HT1080 (cell line): ENCODE results near the gene ZNF667. TPM values are rescaled to one million over a fixed set of nuclear protein-coding genes. Genes with fewer than 3 reads are reported as not detected.

ENCODE experiments used
- DNase-seq: peaks from one replicate; pipeline ENCODE4 v3.0.0-alpha.2; 2015; ENCODE audit warnings: low read depth
- total RNA-seq: library from RNA; depleted of rRNA; stranded (reverse); fragments of >200 nt; shearing (Covaris generic); gene quantifications from 2 replicates; pipeline ENCODE4 v1.2.3, GENCODE V29; 2014; rRNA removed

ZNF667 gene
- total RNA-seq, 1 experiment from 2014 or later, result 0.06 TPM

DNA sequence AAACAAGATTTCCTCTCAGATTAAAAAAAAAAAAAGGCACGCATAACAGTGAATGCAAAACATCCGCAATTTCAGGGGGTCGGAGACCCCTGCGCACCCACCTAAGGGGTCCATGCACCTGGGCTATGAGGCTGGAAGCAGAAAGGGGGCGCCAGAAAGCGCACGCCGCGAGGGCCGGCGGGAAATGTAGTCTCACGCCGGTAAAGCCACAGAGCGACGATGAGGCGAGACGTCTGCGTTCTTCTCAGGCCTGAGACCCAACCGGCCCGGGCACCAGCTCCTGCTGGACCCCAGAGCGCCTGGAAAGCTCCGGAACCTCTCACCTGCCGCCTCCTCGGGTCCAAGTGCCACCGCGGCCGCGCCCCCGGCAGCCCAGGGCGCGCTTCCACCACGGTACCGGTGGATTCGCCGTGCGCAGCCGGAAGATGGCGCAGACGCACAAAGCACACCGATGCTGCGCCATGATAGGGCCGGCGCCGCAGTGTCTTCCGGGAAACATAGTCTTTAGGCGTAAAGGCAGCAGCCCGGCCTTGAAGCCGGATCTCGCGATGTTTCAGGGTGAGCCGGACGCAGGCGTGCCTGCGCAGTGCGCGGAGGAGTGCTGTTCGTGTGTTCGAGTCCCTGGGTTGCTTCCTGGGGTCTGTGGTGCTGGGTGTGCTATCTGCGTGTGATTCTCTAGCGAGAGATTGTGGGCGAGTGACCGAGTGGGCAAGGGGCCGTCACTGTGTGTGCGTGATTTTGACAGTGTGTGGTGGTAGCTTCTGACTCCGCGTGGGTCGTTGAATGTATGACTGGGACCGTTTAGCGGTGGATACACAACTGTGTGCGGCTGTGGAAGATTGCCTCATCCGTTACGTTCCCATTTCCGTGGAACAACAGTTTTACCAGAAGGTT lies 83.8 kb downstream of the ZNF667 start, which contains the start of gene ZNF582:
Gene ZNF582, minus strand, starts transcription at position 416 of the 894 bp plus-strand sequence. CDS start 1,782 bp downstream, outside the sequence.
- DNase-seq, result no peak

Other genes starting within 250 kb of the ZNF667 start
- 0.98 TPM in 1 of 2 replicates, not detected in the other for gene EDDM13, start 204.6 kb downstream of the ZNF667 start, total RNA-seq
- gene ZSCAN5A, start 162.5 kb downstream of the ZNF667 start, total RNA-seq, result 17.5 and 18.9 TPM in 2 replicates
- 0.06 and 0.53 TPM in 2 replicates for gene ZNF582, start 83.8 kb downstream of the ZNF667 start, total RNA-seq
- 4.5 and 6.0 TPM in 2 replicates for gene ZNF583, start 73.0 kb downstream of the ZNF667 start, total RNA-seq
- gene ZNF471, start 30.5 kb upstream of the ZNF667 start, total RNA-seq, result not detected in 2 replicates
- gene ZFP28, start 61.6 kb upstream of the ZNF667 start, total RNA-seq, result 0.05 TPM in 1 of 2 replicates, not detected in the other
- gene ZNF470, start 90.1 kb upstream of the ZNF667 start, total RNA-seq, result 0.20 and 0.47 TPM in 2 replicates
- 4.0 and 4.9 TPM in 2 replicates for gene ZNF71, start 118.0 kb upstream of the ZNF667 start, total RNA-seq
- gene SMIM17, start 165.8 kb upstream of the ZNF667 start, total RNA-seq, result not detected in 2 replicates
- 0.05 and 0.30 TPM in 2 replicates for gene ZNF835, start 194.4 kb upstream of the ZNF667 start, total RNA-seq